Measurements from ENCODE around the gene MS4A6E.

GRCh38 chr11:60336767-60337391, 9.8 kb downstream of the MS4A6E start:
- TF ChIP-seq CTCF (conservative IDR thresholded peaks at IDR 0.05; ENCODE audit: low read length) (no peak), EZH2phosphoT487 (IDR thresholded peaks at IDR 0.05; ENCODE audit: borderline replicate concordance) (no peak)

All from Loucy (cell line).